ENCODE measurements around the gene SAMD11.

GRCh38 chr1:903721-904271, 19.9 kb upstream of the SAMD11 start:
- TF ChIP-seq POLR2AphosphoS5 (IDR thresholded peaks at IDR 0.05) (no peak), CTCF (IDR thresholded peaks at IDR 0.05) (no peak)

Data from transverse colon (tissue), 4 donors.